Gastrocnemius medialis (tissue), 4 donors: Measurements from ENCODE around the gene IL17RB. TPM values are rescaled to one million over a fixed set of nuclear protein-coding genes. Genes with fewer than 3 reads are reported as not detected.

Experiments
- ATAC-seq, 2 donors: fragments of 150-250 bp; one replicate each; pipeline ENCODE4 v1.9.1; 2016
- DNase-seq, 2 donors: peaks; one replicate each; pipeline ENCODE4 v3.0.0-alpha.2; 2019
- H3K27ac ChIP-seq, 4 donors: fragments of 200-600 bp; sonication (generic); 1 replicate in 1 of 4; 2 replicates in 3 of 4; pipeline ENCODE4 v1.5.1; 2016 to 2018; ENCODE audit warnings: mild to moderate bottlenecking in 2 of 4, moderate library complexity in 1 of 4
- H3K27me3 ChIP-seq, 3 donors: fragments of 200-600 bp; sonication (generic) in 2 of 3; 1 replicate in 1 of 3; 2 replicates in 2 of 3; pipeline versions ENCODE4 v1.5.1 to v1.6.0; 2016 to 2019; ENCODE audit warnings: mild to moderate bottlenecking in 1 of 3, moderate library complexity in 1 of 3
- H3K36me3 ChIP-seq, 2 donors: fragments of 200-600 bp; sonication (generic) in 1 of 2; one replicate each; pipeline ENCODE4 v1.5.1; 2017 to 2018
- H3K4me1 ChIP-seq, 2 donors: fragments of 200-600 bp; sonication (generic) in 1 of 2; one replicate each; pipeline ENCODE4 v1.5.1; 2016 to 2017; ENCODE audit warnings: mild to moderate bottlenecking in 2 of 2
- H3K4me3 ChIP-seq, 4 donors: fragments of 200-600 bp; sonication (generic) in 3 of 4; 1 replicate in 1 of 4; 2 replicates in 3 of 4; pipeline ENCODE4 v1.5.1; 2016 to 2019; ENCODE audit warnings: mild to moderate bottlenecking in 2 of 4
- H3K9me3 ChIP-seq, 3 donors: fragments of 200-600 bp; sonication (generic) in 2 of 3; 1 replicate in 1 of 3; 2 replicates in 2 of 3; pipeline ENCODE4 v1.5.1; 2016 to 2019
- POLR2A ChIP-seq, 2 donors: fragments of 450-650 bp; IDR thresholded peaks; one replicate each; pipeline ENCODE4 v1.6.1; 2017; ENCODE audit warnings: antibody characterized with exemption in 2 of 2, mild to moderate bottlenecking in 2 of 2, moderate library complexity in 2 of 2
- in situ Hi-C, 4 donors: fragments of 200-750 bp; cut with MboI; loops; one replicate each; pipeline versions ENCODE4 v1.15.0 to v1.8.0; 2017; ENCODE audit warnings: low sequenced_read_pairs in 4 of 4
- intact Hi-C: fragments of 100-400 bp; cut with DNase I; formaldehyde crosslinking; loops from one replicate; pipeline ENCODE4 v1.15.1; 2023; ENCODE audit warnings: low total_unique reads
- total RNA-seq, 4 donors: library from RNA; depleted of rRNA; stranded (reverse); fragments of >200 nt; gene quantifications; one replicate each; pipeline versions ENCODE4 v1.1.0 to v1.2.3, GENCODE V29; 2016
- TF ChIP-seq, protein P1 (sequence below), 5 experiments: fragments of 450-650 bp in 3 of 5; fragments of 200-600 bp in 2 of 5; sonication (generic) in 2 of 5; IDR thresholded peaks in 4 of 5; conservative IDR thresholded peaks in 1 of 5; 1 replicate in 4 of 5; 2 replicates in 1 of 5; pipeline ENCODE4 v1.5.1; 2016 to 2019; ENCODE audit warnings: antibody characterized with exemption in 5 of 5, mild to moderate bottlenecking in 3 of 5, moderate library complexity in 3 of 5

The IL17RB gene, protein sequence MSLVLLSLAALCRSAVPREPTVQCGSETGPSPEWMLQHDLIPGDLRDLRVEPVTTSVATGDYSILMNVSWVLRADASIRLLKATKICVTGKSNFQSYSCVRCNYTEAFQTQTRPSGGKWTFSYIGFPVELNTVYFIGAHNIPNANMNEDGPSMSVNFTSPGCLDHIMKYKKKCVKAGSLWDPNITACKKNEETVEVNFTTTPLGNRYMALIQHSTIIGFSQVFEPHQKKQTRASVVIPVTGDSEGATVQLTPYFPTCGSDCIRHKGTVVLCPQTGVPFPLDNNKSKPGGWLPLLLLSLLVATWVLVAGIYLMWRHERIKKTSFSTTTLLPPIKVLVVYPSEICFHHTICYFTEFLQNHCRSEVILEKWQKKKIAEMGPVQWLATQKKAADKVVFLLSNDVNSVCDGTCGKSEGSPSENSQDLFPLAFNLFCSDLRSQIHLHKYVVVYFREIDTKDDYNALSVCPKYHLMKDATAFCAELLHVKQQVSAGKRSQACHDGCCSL
- 1 to 10 TPM in 2 of 4 donors, under 1 TPM in 2; 0.41 to 1.4 (median 0.79) TPM for total RNA-seq

DNA sequence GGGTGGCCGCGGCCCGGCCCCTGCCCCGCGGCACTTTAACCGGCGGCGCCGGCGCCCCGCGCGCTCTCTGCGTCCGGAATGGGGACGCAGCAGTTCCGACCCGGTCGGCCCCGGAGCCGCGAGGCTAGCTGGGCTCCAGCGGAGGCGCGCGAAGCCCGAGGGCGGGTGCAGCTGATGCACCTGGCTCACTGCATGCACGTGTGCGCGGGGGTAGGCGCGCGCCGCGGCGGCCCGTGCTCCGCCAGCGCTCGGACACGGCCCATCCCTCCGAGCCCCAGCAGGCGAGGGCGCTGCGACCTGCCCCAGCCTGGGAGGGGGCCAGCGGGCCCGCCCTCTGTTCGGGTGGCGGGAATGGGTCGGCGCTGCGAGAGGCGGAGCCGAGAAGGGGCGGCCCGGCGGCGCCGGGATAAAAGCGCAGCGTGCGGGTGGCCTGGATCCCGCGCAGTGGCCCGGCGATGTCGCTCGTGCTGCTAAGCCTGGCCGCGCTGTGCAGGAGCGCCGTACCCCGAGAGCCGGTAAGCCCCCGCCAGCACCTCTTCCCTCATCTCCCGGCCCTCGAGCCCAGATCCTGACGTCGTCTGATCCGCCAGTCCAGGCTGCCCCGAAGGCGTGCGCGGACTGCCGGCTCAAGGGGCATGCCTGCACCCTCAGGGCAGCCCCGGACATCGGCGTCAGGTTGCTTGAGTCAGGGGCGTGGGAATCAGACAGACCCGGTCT lies at the start of gene IL17RB, which contains the start of gene CHDH:
Gene IL17RB (plus strand): TSS at position 435 of the 717 bp plus-strand sequence. CDS start 21 bp downstream, at position 456.
Gene CHDH (minus strand): TSS at position 286 of the 717 bp plus-strand sequence. CDS start 22,411 bp downstream, outside the sequence.
- ATAC-seq: peak; percentile 75 to 80
- peak within 1 kb of the TSS; percentile 74 to 88 (median 86) for H3K27ac ChIP-seq
- no peaks in the 10 kb centered on the region for H3K36me3 ChIP-seq
- TF ChIP-seq POLR2A (IDR thresholded peaks at IDR 0.05): peak in 1 of 2 donors; percentile 42
- TF ChIP-seq, protein P1, sequence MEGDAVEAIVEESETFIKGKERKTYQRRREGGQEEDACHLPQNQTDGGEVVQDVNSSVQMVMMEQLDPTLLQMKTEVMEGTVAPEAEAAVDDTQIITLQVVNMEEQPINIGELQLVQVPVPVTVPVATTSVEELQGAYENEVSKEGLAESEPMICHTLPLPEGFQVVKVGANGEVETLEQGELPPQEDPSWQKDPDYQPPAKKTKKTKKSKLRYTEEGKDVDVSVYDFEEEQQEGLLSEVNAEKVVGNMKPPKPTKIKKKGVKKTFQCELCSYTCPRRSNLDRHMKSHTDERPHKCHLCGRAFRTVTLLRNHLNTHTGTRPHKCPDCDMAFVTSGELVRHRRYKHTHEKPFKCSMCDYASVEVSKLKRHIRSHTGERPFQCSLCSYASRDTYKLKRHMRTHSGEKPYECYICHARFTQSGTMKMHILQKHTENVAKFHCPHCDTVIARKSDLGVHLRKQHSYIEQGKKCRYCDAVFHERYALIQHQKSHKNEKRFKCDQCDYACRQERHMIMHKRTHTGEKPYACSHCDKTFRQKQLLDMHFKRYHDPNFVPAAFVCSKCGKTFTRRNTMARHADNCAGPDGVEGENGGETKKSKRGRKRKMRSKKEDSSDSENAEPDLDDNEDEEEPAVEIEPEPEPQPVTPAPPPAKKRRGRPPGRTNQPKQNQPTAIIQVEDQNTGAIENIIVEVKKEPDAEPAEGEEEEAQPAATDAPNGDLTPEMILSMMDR (IDR thresholded peaks at IDR 0.05 in 4 of 5, conservative IDR thresholded peaks at IDR 0.05 in 1 of 5): peak in 1 of 5 experiments; percentile 13
- DNase-seq: peak; percentile 36 to 55
- H3K9me3 ChIP-seq: no peaks in the 10 kb centered on the region
- H3K27me3 ChIP-seq: no peaks in the 10 kb centered on the region
- peak within 1 kb of the TSS; percentile 67 to 82 (median 74) for H3K4me3 ChIP-seq
- in situ Hi-C loops: no loop called here
- intact Hi-C loops: loop anchor here (2.0 kb wide), 1 partner anchor 45 kb away; the partner anchor contains the start of gene SELENOK
- H3K4me1 ChIP-seq: peaks cover 0 to 5% of the 10 kb centered on the region in 2 donors

DNA sequence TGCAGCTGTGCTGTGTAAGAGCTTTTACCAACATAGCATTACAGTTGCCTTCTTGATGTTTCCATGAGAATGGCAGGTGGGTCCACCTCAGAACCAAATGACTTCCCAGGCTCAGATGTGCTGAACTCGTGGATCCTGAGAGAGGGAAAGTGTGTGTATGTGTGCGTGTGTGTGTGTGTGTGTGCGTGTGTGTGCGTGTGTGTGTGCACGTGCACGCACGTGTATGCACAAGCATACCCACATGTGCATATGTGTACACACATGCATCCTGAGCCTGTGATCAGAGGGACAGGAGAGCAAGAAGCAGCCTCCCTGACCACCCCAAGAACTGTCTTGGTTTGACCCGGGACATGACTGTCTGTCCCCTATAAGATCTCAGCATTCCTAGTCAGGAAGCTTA lies 48.2 kb upstream of the IL17RB start:
- no peaks in the 10 kb centered on the region for H3K36me3 ChIP-seq
- H3K27me3 ChIP-seq: peaks cover 0 to 2% (median 0%) of the 10 kb centered on the region in 3 donors
- no peak overlapping the region for H3K4me3 ChIP-seq
- intact Hi-C loops (no loop called here), in situ Hi-C loops (no loop called here)
- H3K9me3 ChIP-seq: no peaks in the 10 kb centered on the region
- ATAC-seq (no peak), DNase-seq (no peak)
- TF ChIP-seq POLR2A (IDR thresholded peaks at IDR 0.05): no peak
- TF ChIP-seq, protein P1 (IDR thresholded peaks at IDR 0.05 in 4 of 5, conservative IDR thresholded peaks at IDR 0.05 in 1 of 5): no peak
- no peak overlapping the region for H3K27ac ChIP-seq
- H3K4me1 ChIP-seq: no peaks in the 10 kb centered on the region

DNA sequence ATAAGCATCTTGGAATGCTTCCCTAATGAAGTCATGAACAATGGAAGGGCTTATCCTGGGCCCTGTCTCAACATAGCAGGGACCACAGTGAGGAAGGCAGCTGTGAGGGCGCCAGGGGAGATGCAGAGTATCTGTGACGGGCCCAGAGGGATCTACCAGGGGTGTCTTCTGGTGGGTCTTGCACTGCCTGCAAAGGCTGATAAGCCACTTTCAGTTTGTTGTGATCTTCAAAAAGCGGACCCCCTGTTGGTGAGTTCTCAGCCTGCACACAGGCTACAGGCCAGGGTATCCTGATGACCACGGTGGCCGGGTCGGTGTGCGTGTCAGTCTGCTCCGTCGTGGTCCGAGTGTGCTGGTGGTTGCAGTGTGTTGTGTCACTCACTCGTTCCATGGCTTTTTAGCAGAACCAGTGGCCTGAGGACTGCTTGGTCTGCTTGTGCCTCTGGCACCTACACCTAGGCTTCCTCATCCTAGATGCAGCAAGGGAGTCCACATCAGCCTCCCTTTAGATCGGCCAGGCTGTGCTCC lies 47.0 kb upstream of the IL17RB start:
- H3K36me3 ChIP-seq: no peaks in the 10 kb centered on the region
- no peak overlapping the region for H3K27ac ChIP-seq
- TF ChIP-seq, protein P1 (IDR thresholded peaks at IDR 0.05 in 4 of 5, conservative IDR thresholded peaks at IDR 0.05 in 1 of 5): no peak
- no peak for TF ChIP-seq POLR2A (IDR thresholded peaks at IDR 0.05)
- H3K27me3 ChIP-seq: peaks cover 0 to 2% (median 0%) of the 10 kb centered on the region in 3 donors
- H3K4me3 ChIP-seq: no peak overlapping the region
- intact Hi-C loops: no loop called here
- no peaks in the 10 kb centered on the region for H3K4me1 ChIP-seq
- no peak for ATAC-seq
- no peak for DNase-seq
- in situ Hi-C loops: no loop called here
- H3K9me3 ChIP-seq: no peaks in the 10 kb centered on the region

DNA sequence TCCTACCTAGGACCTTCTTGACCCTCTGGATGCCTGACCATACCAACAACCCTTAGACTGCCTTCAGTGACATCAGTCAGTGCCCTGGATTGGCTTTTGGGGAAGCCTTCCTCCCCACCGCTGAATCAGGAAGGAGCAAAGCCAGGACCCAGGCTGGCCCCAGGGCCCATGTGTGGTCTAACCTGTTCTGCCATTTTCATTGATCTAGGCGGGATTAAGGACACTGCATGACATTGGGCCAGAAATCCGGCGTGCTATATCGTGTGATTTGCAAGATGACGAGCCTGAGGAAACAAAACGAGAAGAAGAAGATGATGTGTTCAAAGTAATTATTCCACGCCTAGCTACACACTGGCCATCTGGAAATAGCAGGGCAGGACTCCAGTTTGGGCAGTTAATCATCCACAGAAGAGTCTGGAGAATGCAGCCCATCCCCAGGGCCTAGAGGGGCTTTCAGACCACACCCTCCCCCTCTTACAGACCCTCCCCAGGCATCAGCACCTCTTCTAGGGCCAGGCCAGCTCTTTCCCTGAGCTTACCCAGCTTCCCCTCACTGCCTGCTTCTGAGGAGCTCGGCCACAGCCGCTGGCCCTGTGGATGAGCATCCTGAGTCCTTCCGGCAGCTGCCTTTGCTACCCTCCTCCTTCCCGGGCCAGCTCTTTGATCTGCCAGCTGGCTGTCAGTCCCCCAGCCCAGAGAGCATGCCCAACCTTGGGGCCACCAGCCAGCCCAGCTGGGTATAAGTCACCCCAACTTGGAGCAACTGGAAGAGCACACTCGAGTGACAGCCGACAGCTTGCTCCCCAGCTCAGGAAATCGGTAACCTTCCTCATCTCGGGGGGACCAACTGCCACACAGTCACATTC lies 46.1 kb upstream of the IL17RB start:
- H3K27me3 ChIP-seq: no peaks in the 10 kb centered on the region
- ATAC-seq (no peak), DNase-seq (no peak)
- no peaks in the 10 kb centered on the region for H3K4me1 ChIP-seq
- no peak overlapping the region for H3K4me3 ChIP-seq
- in situ Hi-C loops (no loop called here), intact Hi-C loops (no loop called here)
- TF ChIP-seq, protein P1 (IDR thresholded peaks at IDR 0.05 in 4 of 5, conservative IDR thresholded peaks at IDR 0.05 in 1 of 5): no peak
- TF ChIP-seq POLR2A (IDR thresholded peaks at IDR 0.05): no peak
- H3K9me3 ChIP-seq: no peaks in the 10 kb centered on the region
- H3K27ac ChIP-seq: no peak overlapping the region
- no peaks in the 10 kb centered on the region for H3K36me3 ChIP-seq
